GM11168 (cell line): ENCODE results near the gene TTF2.

Source experiments
- in situ Hi-C: fragments of 300-500 bp; cut with MboI; formaldehyde crosslinking; loops from one replicate; pipeline ENCODE4 v1.12.0; 2022; ENCODE audit warnings: low sequenced_read_pairs; ENCODE audit not compliant: unreplicated experiment

TTF2 gene

GRCh38 chr1:117044217-117044616 lies 15.9 kb upstream of the TTF2 start:
- in situ Hi-C loops: no loop called here

- in situ Hi-C loops: no loop called here
Measured at GRCh38 chr1:117045644-117046043, 14.5 kb upstream of the TTF2 start.

- in situ Hi-C loops: no loop called here
Measured at GRCh38 chr1:117046781-117047180, 13.3 kb upstream of the TTF2 start.

GRCh38 chr1:117047271-117047670 lies 12.9 kb upstream of the TTF2 start:
- in situ Hi-C loops: no loop called here

GRCh38 chr1:117049857-117050256 lies 10.3 kb upstream of the TTF2 start:
- in situ Hi-C loops: loop anchor here (10.0 kb wide), 1 partner anchor 235 kb away; no protein-coding TSS in a partner anchor

GRCh38 chr1:117051224-117052064 lies 8.7 kb upstream of the TTF2 start:
- in situ Hi-C loops: loop anchor here (10.0 kb wide), 1 partner anchor 237 kb away; no protein-coding TSS in a partner anchor

GRCh38 chr1:117054068-117054467 lies 6.1 kb upstream of the TTF2 start:
- in situ Hi-C loops: loop anchor here (10.0 kb wide), 1 partner anchor 239 kb away; no protein-coding TSS in a partner anchor

GRCh38 chr1:117058810-117059209 lies 1.3 kb upstream of the TTF2 start:
- in situ Hi-C loops: loop anchor here (5.0 to 10.0 kb wide), 2 partner anchors 244 to 327 kb away; no protein-coding TSS in a partner anchor

- in situ Hi-C loops: loop anchor here (5.0 to 10.0 kb wide), 2 partner anchors 245 to 327 kb away; no protein-coding TSS in a partner anchor
Measured at GRCh38 chr1:117059334-117059677, 820 bp upstream of the TTF2 start.

- in situ Hi-C loops: no loop called here
Measured at GRCh38 chr1:117060441-117061317, 553 bp downstream of the TTF2 start.

- in situ Hi-C loops: no loop called here
Measured at GRCh38 chr1:117061986-117062415, 1.9 kb downstream of the TTF2 start.

- in situ Hi-C loops: no loop called here
Measured at GRCh38 chr1:117066367-117066766, 6.2 kb downstream of the TTF2 start.

- in situ Hi-C loops: no loop called here
Measured at GRCh38 chr1:117067533-117068370, 7.6 kb downstream of the TTF2 start.

- in situ Hi-C loops: no loop called here
Measured at GRCh38 chr1:117068580-117068979, 8.5 kb downstream of the TTF2 start.

GRCh38 chr1:117069220-117069844 lies 9.2 kb downstream of the TTF2 start:
- in situ Hi-C loops: no loop called here

GRCh38 chr1:117070124-117070523 lies 10.0 kb downstream of the TTF2 start:
- in situ Hi-C loops: no loop called here

GRCh38 chr1:117076648-117077047 lies 16.5 kb downstream of the TTF2 start:
- in situ Hi-C loops: no loop called here

GRCh38 chr1:117077267-117077666 lies 17.1 kb downstream of the TTF2 start:
- in situ Hi-C loops: no loop called here

- in situ Hi-C loops: no loop called here
Measured at GRCh38 chr1:117079737-117080136, 19.6 kb downstream of the TTF2 start.

GRCh38 chr1:117084231-117084630 lies 24.1 kb downstream of the TTF2 start:
- in situ Hi-C loops: no loop called here
